HepG2 (cell line): ENCODE results near the gene CTRL. TPM values are rescaled to one million over a fixed set of nuclear protein-coding genes. Genes with fewer than 3 reads are reported as not detected.
A peak's percentile ranks its signal among the peaks of the same experiment; 100 is the strongest.

Experiments
- ATF7-NPFF ChIP-seq: sonication (generic); formaldehyde crosslinking; IDR thresholded peaks from 2 replicates; pipeline ENCODE4 v1.8.1; 2023; ENCODE audit warnings: mild to moderate bottlenecking, low read depth, missing genetic modification reagents, moderate library complexity
- ERF ChIP-seq: IDR thresholded peaks from 2 replicates; pipeline ENCODE4 v1.6.1; 2018; ENCODE audit warnings: missing biosample characterization, missing genetic modification reagents
- HOXA5 ChIP-seq: sonication (generic); formaldehyde crosslinking; IDR thresholded peaks from 2 replicates; pipeline ENCODE4 v1.4.0; 2020; ENCODE audit warnings: missing genetic modification reagents
- IRX3 ChIP-seq: sonication (generic); formaldehyde crosslinking; IDR thresholded peaks from 2 replicates; pipeline ENCODE4 v1.8.1; 2023; ENCODE audit warnings: mild to moderate bottlenecking, low read depth, missing genetic modification reagents, borderline replicate concordance
- MLLT10 ChIP-seq: sonication (generic); formaldehyde crosslinking; IDR thresholded peaks from 2 replicates; pipeline ENCODE4 v1.4.0; 2020; ENCODE audit warnings: missing genetic modification reagents
- MYNN ChIP-seq: sonication (generic); formaldehyde crosslinking; IDR thresholded peaks from 2 replicates; pipeline ENCODE4 v1.4.0; 2020; ENCODE audit warnings: mild to moderate bottlenecking, low read depth, missing genetic modification reagents
- NCOA1 ChIP-seq: sonication (generic); formaldehyde crosslinking; IDR thresholded peaks from 2 replicates; pipeline ENCODE4 v1.9.0; 2021; ENCODE audit warnings: missing genetic modification reagents
- POLR2AphosphoS2 ChIP-seq: IDR thresholded peaks from 2 replicates; pipeline ENCODE4 v1.6.1; 2011; ENCODE audit warnings: low read depth, low read length, improper control_type of control experiment
- ZFP41 ChIP-seq: sonication (generic); formaldehyde crosslinking; IDR thresholded peaks from 2 replicates; pipeline ENCODE4 v1.4.0; 2020; ENCODE audit warnings: mild to moderate bottlenecking, missing genetic modification reagents, borderline replicate concordance
- ZNF3 ChIP-seq: IDR thresholded peaks from 2 replicates; pipeline ENCODE4 v1.7.0; 2017; ENCODE audit warnings: inconsistent platforms
- ZNF329 ChIP-seq: sonication (generic); formaldehyde crosslinking; IDR thresholded peaks from 2 replicates; pipeline ENCODE4 v1.9.0; 2021; ENCODE audit warnings: low read depth, mild to moderate bottlenecking, missing genetic modification reagents
- ZNF552 ChIP-seq: sonication (generic); formaldehyde crosslinking; IDR thresholded peaks from 2 replicates; pipeline ENCODE4 v1.9.0; 2022; ENCODE audit warnings: missing genetic modification reagents, mild to moderate bottlenecking, borderline replicate concordance
- ZNF749 ChIP-seq: sonication (generic); formaldehyde crosslinking; IDR thresholded peaks from 2 replicates; pipeline ENCODE4 v1.8.0; 2022; ENCODE audit warnings: mild to moderate bottlenecking, missing genetic modification reagents, moderate library complexity, borderline replicate concordance
- ZNF83 ChIP-seq: sonication (generic); formaldehyde crosslinking; IDR thresholded peaks from 2 replicates; pipeline ENCODE4 v1.4.0; 2020; ENCODE audit warnings: missing genetic modification reagents, mild to moderate bottlenecking, borderline replicate concordance
- polyA plus RNA-seq, 8 experiments: library from polyadenylated mRNA; depleted of rRNA in 3 of 8; stranded (reverse) in 7 of 8; unstranded in 1 of 8; fragments of >200 nt; fragmentation: Illumina TruSeq in 4 of 8; extraction: Trizol in 4 of 8; gene quantifications; 2 replicates each; pipeline versions ENCODE4 v1.2.1 to v1.2.3, GENCODE V29; 2011 to 2016; ENCODE audit warnings: low read depth in 4 of 8, missing spikeins in 1 of 8, mixed read lengths in 1 of 8; ENCODE audit not compliant: insufficient read depth in 1 of 8
- total RNA-seq, 5 experiments: library from RNA; depleted of rRNA; stranded (reverse); fragments of >200 nt; fragmentation: Illumina TruSeq; extraction: Trizol; gene quantifications; 2 replicates each; pipeline ENCODE4 v1.2.3, GENCODE V29; 2016; ENCODE audit warnings: low read depth in 1 of 5
- TF ChIP-seq, protein P1 (sequence below): sonication (generic); formaldehyde crosslinking; IDR thresholded peaks from 2 replicates; pipeline ENCODE4 v1.9.0; 2021; ENCODE audit warnings: missing genetic modification reagents, borderline replicate concordance
- TF ChIP-seq, protein P2 (sequence below): IDR thresholded peaks from 2 replicates; pipeline ENCODE4 v1.6.1; 2016; ENCODE audit warnings: missing compliant biosample characterization, missing genetic modification reagents, borderline replicate concordance
- TF ChIP-seq, protein P3 (sequence below), 2 experiments: sonication (generic) in 1 of 2; formaldehyde crosslinking in 1 of 2; IDR thresholded peaks; 2 replicates each; pipeline versions ENCODE4 v1.5.1 to v1.6.1; 2011 to 2020; ENCODE audit warnings: borderline replicate concordance in 1 of 2, low read depth in 1 of 2, low read length in 1 of 2, mild to moderate bottlenecking in 1 of 2, missing genetic modification reagents in 1 of 2, moderate library complexity in 1 of 2
- TF ChIP-seq, protein P4 (sequence below): sonication (generic); formaldehyde crosslinking; IDR thresholded peaks from 2 replicates; pipeline ENCODE4 v1.8.0; 2022; ENCODE audit warnings: missing genetic modification reagents, mild to moderate bottlenecking, borderline replicate concordance
- TF ChIP-seq, protein P5 (sequence below): sonication (generic); formaldehyde crosslinking; IDR thresholded peaks from 2 replicates; pipeline ENCODE4 v1.9.0; 2022; ENCODE audit warnings: missing genetic modification reagents, mild to moderate bottlenecking, borderline replicate concordance

The CTRL gene
- total and polyA plus RNA-seq, 2 of the 13 experiments (the other 11 are each of a cell fraction or from before 2014, with no cell fraction given): 1.9 to 2.7 TPM

DNA sequence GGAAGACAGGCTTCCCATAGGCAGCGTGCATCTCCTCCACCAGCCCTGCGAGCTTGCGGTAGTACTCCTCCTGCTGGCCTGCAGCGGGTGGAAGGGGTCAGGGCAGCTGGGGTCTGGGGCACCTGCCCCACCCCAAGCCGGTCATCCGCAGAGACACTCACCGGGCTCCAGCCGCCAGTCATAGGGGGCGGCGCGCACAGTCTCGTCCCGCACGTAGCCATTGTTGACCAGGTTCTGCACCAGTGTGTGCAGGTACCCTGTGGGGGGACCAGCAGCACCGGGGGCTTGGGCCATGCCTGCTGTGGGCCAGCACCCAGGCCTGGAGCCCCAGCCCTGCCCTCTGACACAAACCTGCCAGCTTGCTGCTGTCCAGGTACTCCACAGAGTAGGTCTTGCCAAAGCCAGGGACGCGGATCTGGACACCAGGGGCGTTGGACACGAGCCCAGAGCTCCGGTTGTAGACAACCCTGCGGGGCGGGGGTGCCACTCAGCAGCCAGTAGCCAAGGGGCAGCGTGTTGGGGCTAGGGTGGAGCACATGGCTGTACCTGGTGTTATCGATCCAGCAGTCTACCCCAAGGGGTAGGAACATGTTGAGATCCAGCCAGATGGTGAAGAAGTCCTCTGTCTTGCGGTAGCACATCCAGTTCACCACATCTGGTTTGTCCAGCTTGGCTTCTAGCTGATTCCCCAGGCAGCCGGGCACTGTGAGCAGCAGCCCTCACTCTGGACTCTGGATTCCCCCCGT, 11.0 kb upstream of the CTRL start (continued):
- TF ChIP-seq, protein P1, sequence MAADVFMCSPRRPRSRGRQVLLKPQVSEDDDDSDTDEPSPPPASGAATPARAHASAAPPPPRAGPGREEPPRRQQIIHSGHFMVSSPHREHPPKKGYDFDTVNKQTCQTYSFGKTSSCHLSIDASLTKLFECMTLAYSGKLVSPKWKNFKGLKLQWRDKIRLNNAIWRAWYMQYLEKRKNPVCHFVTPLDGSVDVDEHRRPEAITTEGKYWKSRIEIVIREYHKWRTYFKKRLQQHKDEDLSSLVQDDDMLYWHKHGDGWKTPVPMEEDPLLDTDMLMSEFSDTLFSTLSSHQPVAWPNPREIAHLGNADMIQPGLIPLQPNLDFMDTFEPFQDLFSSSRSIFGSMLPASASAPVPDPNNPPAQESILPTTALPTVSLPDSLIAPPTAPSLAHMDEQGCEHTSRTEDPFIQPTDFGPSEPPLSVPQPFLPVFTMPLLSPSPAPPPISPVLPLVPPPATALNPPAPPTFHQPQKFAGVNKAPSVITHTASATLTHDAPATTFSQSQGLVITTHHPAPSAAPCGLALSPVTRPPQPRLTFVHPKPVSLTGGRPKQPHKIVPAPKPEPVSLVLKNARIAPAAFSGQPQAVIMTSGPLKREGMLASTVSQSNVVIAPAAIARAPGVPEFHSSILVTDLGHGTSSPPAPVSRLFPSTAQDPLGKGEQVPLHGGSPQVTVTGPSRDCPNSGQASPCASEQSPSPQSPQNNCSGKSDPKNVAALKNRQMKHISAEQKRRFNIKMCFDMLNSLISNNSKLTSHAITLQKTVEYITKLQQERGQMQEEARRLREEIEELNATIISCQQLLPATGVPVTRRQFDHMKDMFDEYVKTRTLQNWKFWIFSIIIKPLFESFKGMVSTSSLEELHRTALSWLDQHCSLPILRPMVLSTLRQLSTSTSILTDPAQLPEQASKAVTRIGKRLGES (CRISPR knock-in tag): no peak
- TF ChIP-seq, protein P2, sequence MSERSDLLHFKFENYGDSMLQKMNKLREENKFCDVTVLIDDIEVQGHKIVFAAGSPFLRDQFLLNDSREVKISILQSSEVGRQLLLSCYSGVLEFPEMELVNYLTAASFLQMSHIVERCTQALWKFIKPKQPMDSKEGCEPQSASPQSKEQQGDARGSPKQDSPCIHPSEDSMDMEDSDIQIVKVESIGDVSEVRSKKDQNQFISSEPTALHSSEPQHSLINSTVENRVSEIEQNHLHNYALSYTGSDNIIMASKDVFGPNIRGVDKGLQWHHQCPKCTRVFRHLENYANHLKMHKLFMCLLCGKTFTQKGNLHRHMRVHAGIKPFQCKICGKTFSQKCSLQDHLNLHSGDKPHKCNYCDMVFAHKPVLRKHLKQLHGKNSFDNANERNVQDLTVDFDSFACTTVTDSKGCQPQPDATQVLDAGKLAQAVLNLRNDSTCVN (CRISPR knock-in tag): no peak
- TF ChIP-seq ZNF749: no peak
- no peak for TF ChIP-seq ZNF83 (CRISPR knock-in tag)
- peak; percentile 18; the same call in 1 of the 2 replicates for TF ChIP-seq ZNF329 (CRISPR knock-in tag)
- TF ChIP-seq MLLT10 (CRISPR knock-in tag): no peak
- peak; percentile 47 for TF ChIP-seq ERF (CRISPR knock-in tag)
- TF ChIP-seq, protein P3, sequence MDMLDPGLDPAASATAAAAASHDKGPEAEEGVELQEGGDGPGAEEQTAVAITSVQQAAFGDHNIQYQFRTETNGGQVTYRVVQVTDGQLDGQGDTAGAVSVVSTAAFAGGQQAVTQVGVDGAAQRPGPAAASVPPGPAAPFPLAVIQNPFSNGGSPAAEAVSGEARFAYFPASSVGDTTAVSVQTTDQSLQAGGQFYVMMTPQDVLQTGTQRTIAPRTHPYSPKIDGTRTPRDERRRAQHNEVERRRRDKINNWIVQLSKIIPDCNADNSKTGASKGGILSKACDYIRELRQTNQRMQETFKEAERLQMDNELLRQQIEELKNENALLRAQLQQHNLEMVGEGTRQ (IDR thresholded peaks at IDR 0.05; ENCODE audit: low read depth, low read length): no peak
- TF ChIP-seq, protein P3 (CRISPR knock-in tag; IDR thresholded peaks at IDR 0.05; ENCODE audit: borderline replicate concordance): no peak
- TF ChIP-seq NCOA1: no peak; the same call in 1 of the 2 replicates
- TF ChIP-seq ZFP41: 0 out of 2 replicates have a peak, but pooled peaks have one; percentile 25
- no peak for TF ChIP-seq IRX3 (CRISPR knock-in tag)
- TF ChIP-seq ZNF552 (CRISPR knock-in tag): no peak; the same call in 1 of the 2 replicates
- no peak for TF ChIP-seq HOXA5 (CRISPR knock-in tag)
- TF ChIP-seq, protein P4, sequence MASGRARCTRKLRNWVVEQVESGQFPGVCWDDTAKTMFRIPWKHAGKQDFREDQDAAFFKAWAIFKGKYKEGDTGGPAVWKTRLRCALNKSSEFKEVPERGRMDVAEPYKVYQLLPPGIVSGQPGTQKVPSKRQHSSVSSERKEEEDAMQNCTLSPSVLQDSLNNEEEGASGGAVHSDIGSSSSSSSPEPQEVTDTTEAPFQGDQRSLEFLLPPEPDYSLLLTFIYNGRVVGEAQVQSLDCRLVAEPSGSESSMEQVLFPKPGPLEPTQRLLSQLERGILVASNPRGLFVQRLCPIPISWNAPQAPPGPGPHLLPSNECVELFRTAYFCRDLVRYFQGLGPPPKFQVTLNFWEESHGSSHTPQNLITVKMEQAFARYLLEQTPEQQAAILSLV (CRISPR knock-in tag): no peak; the same call in 1 of the 2 replicates
- TF ChIP-seq, protein P5, sequence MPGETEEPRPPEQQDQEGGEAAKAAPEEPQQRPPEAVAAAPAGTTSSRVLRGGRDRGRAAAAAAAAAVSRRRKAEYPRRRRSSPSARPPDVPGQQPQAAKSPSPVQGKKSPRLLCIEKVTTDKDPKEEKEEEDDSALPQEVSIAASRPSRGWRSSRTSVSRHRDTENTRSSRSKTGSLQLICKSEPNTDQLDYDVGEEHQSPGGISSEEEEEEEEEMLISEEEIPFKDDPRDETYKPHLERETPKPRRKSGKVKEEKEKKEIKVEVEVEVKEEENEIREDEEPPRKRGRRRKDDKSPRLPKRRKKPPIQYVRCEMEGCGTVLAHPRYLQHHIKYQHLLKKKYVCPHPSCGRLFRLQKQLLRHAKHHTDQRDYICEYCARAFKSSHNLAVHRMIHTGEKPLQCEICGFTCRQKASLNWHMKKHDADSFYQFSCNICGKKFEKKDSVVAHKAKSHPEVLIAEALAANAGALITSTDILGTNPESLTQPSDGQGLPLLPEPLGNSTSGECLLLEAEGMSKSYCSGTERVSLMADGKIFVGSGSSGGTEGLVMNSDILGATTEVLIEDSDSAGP: no peak
- TF ChIP-seq POLR2AphosphoS2: no peak; the same call in 1 of the 2 replicates
- TF ChIP-seq ATF7-NPFF (CRISPR knock-in tag): no peak
- no peak for TF ChIP-seq MYNN (CRISPR knock-in tag)
- TF ChIP-seq ZNF3: no peak
